GM12865 (cell line): ENCODE data around the gene TOMM7.

Source experiments
- DNase-seq: peaks from one replicate; pipeline ENCODE4 v3.0.0; 2010; ENCODE audit warnings: low read depth
- H3K4me3 ChIP-seq: 2 replicates; pipeline ENCODE4 v1.5.1; 2011; ENCODE audit warnings: mild to moderate bottlenecking, low read depth, low read length, control low read depth
- TF ChIP-seq, protein P1 (sequence below): IDR thresholded peaks from 2 replicates; pipeline ENCODE4 v1.5.1; 2011; ENCODE audit warnings: low read length, control low read depth, low read depth, inconsistent platforms; ENCODE audit not compliant: insufficient read depth; ENCODE audit errors: missing control alignments

Gene TOMM7

DNA sequence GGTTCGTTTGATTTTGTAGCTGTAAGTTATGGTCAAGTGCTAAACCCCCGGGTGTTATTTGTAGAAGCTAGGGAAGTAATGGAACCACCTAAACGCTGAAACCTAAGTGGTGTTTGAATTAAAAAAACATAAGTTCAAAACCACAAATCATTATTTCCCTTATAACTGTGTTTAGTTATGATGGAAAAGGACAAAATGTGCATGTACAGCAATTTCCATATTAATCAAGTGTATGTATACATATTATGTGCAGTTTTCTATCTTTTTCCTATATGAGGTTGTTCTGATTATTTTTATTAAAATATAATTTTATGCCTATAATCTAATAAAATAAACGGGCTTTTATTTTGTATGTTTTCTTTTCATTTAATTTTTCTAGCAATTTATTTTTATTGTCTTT, 49.8 kb downstream of the TOMM7 start:
- TF ChIP-seq, protein P1, sequence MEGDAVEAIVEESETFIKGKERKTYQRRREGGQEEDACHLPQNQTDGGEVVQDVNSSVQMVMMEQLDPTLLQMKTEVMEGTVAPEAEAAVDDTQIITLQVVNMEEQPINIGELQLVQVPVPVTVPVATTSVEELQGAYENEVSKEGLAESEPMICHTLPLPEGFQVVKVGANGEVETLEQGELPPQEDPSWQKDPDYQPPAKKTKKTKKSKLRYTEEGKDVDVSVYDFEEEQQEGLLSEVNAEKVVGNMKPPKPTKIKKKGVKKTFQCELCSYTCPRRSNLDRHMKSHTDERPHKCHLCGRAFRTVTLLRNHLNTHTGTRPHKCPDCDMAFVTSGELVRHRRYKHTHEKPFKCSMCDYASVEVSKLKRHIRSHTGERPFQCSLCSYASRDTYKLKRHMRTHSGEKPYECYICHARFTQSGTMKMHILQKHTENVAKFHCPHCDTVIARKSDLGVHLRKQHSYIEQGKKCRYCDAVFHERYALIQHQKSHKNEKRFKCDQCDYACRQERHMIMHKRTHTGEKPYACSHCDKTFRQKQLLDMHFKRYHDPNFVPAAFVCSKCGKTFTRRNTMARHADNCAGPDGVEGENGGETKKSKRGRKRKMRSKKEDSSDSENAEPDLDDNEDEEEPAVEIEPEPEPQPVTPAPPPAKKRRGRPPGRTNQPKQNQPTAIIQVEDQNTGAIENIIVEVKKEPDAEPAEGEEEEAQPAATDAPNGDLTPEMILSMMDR = no peak
- no peak for DNase-seq

DNA sequence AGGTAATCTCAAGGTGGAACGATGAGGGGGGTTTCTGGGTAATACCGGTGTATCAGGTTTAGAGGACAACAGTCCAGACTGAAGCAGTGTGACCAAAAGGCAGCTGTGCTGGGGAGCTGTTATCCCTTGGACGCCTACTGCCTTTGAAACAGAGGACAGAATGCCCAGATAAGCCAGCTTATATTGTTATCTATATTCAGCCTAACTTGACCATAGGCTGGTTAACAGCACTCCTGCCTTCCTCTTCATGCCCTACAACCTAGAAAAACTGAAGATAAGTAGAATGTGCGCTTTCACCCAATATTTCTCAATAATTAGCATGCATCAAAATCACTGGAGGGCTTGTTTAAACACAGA, 50.8 kb downstream of the TOMM7 start:
- TF ChIP-seq, protein P1 = no peak
- no peak overlapping the region for H3K4me3 ChIP-seq
- DNase-seq = no peak

More for the DNA sequence above, 49.8 kb downstream of the TOMM7 start:
- H3K4me3 ChIP-seq = no peak overlapping the region

DNA sequence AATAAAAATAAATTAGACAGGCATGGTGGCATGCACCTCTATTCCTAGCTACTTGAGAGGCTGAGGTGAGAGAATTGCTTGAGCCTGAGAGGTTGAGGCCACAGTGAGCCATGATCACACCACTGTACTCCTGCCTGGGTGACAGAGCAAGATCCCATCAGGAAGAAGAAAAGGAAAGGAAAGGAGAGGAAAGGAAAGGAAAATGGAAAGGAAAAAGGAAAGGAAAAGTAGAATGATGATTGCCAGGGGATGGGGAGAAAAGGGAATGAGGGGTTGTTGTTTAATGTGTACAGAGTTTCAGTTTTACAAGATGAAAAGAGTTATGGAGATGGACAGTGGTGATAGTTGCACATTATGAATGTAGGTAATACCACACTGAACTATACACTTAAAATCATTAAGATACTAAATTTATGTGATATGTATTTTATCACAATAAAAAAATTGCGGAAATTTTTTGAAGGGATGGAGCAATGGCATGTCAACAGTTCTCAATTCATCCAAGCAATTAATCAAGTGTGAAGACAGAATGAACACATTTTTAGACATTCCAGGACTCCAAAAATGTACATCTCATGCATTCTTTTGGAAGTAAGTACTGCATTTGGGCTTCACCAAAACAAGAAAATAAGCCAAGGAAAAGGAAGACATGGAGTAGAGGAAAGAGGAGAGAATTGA, 51.3 kb downstream of the TOMM7 start:
- DNase-seq = no peak
- TF ChIP-seq, protein P1 = no peak
- H3K4me3 ChIP-seq = no peak overlapping the region

DNA sequence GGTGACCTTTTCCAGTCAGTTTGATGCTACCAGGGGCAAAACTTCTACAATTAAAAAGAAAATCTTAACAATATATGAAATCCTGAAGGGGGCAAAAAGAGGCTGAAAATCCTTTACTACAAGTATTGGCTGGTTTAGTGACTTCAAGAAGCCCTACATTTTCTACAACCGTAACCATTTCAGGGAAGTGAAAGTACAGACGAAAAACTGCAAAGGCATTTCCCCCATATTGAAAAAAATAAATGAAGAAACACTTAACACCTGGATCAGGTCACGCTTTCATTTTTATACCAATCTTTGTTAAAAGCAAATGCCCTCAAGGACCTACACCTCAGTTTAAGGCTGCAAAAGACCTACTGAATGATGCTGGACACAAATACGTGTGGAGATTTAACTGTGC, 57.0 kb downstream of the TOMM7 start:
- TF ChIP-seq, protein P1 = no peak
- peak; percentile 61 for DNase-seq

More for the DNA sequence above, 57.0 kb downstream of the TOMM7 start:
- H3K4me3 ChIP-seq = no peak overlapping the region
